Left kidney (tissue), 2 donors: ENCODE measurements around the gene SH3BP2. TPM values are rescaled to one million over a fixed set of nuclear protein-coding genes. Genes with fewer than 3 reads are reported as not detected.

Source experiments
- DNase-seq: peaks from one replicate; pipeline ENCODE4 v3.0.0-alpha.2; 2013
- polyA plus RNA-seq: library from polyadenylated mRNA; unstranded; fragments of 120-200 nt; gene quantifications from one replicate; pipeline ENCODE4 v1.2.1, GENCODE V29; 2013; ENCODE audit not compliant: insufficient read length

The SH3BP2 gene
- polyA plus RNA-seq, 1 donor = 34.4 TPM

GRCh38 chr4:2832981-2833670 lies 40.2 kb downstream of the SH3BP2 start:
- DNase-seq = no peak

- DNase-seq = no peak
These were observed 40.8 kb downstream of the SH3BP2 start for GRCh38 chr4:2833671-2834000.

- DNase-seq = no peak
These were observed 41.4 kb downstream of the SH3BP2 start for GRCh38 chr4:2834001-2834921.

GRCh38 chr4:2835978-2836377 lies 43.1 kb downstream of the SH3BP2 start:
- DNase-seq = no peak

- DNase-seq = no peak
These were observed 43.5 kb downstream of the SH3BP2 start for GRCh38 chr4:2836391-2836859.

GRCh38 chr4:2837110-2837903 lies 44.4 kb downstream of the SH3BP2 start:
- no peak for DNase-seq

GRCh38 chr4:2837904-2838496 lies 45.1 kb downstream of the SH3BP2 start:
- DNase-seq = no peak

GRCh38 chr4:2839060-2839459 lies 46.2 kb downstream of the SH3BP2 start:
- DNase-seq = no peak

GRCh38 chr4:2842687-2843262 lies 49.9 kb downstream of the SH3BP2 start:
- DNase-seq = no peak

GRCh38 chr4:2843263-2843940 lies 50.5 kb downstream of the SH3BP2 start, which contains the start of gene ADD1:
TSS of gene ADD1 (plus strand) at chr4:2843844. CDS start at chr4:2875916, 32,072 bp downstream.
- peak; percentile 94 for DNase-seq

- DNase-seq = no peak
These were observed 51.2 kb downstream of the SH3BP2 start for GRCh38 chr4:2843941-2844584.

GRCh38 chr4:2846172-2846571 lies 53.3 kb downstream of the SH3BP2 start:
- DNase-seq = no peak

- DNase-seq = no peak
These were observed 54.5 kb downstream of the SH3BP2 start for GRCh38 chr4:2847302-2847871.

- DNase-seq = no peak
These were observed 55.6 kb downstream of the SH3BP2 start for GRCh38 chr4:2848449-2848848.

GRCh38 chr4:2849267-2850152 lies 56.6 kb downstream of the SH3BP2 start:
- DNase-seq = no peak

GRCh38 chr4:2850966-2851798 lies 58.3 kb downstream of the SH3BP2 start:
- no peak for DNase-seq

- no peak for DNase-seq
These were observed 59.6 kb downstream of the SH3BP2 start for GRCh38 chr4:2852481-2852921.

GRCh38 chr4:2855584-2855983 lies 62.7 kb downstream of the SH3BP2 start:
- no peak for DNase-seq
